A549 (cell line): ENCODE measurements around the gene TP73.

Source experiments
- ATOH8 ChIP-seq: fragments of 250-450 bp; sonication (Bioruptor Pico); IDR thresholded peaks from 2 replicates; pipeline ENCODE4 v1.5.0; 2020; ENCODE audit warnings: low read depth, mild to moderate bottlenecking, moderate library complexity
- CBX8 ChIP-seq: fragments of 200-600 bp; sonication (generic); IDR thresholded peaks from 2 replicates; pipeline ENCODE4 v1.6.1; 2016
- CHD2 ChIP-seq: fragments of 150-350 bp; IDR thresholded peaks from 2 replicates; pipeline ENCODE4 v1.6.1; 2014; ENCODE audit warnings: low read length; ENCODE audit not compliant: partially characterized antibody
- CHD4 ChIP-seq: fragments of 200-600 bp; sonication (generic); IDR thresholded peaks from 2 replicates; pipeline ENCODE4 v1.6.1; 2016; ENCODE audit warnings: antibody characterized with exemption, mild to moderate bottlenecking, borderline replicate concordance
- CTCF ChIP-seq: fragments of >200 bp; sonication (Bioruptor Twin); formaldehyde crosslinking; IDR thresholded peaks from 3 replicates; pipeline ENCODE4 v1.5.1; 2016
- GATA3 ChIP-seq: IDR thresholded peaks from 2 replicates; pipeline ENCODE4 v1.6.1; 2012; ENCODE audit warnings: borderline replicate concordance
- HOXA7 ChIP-seq: fragments of 250-450 bp; sonication (Bioruptor Pico); IDR thresholded peaks from 2 replicates; pipeline ENCODE4 v1.5.0; 2020; ENCODE audit warnings: mild to moderate bottlenecking, moderate library complexity
- JUN ChIP-seq, 2 experiments: fragments of >200 bp; sonication (Bioruptor Twin); formaldehyde crosslinking; IDR thresholded peaks; 2 replicates in 1 of 2; 3 replicates in 1 of 2; pipeline ENCODE4 v1.6.1; 2016 to 2017
- POLR2A ChIP-seq: IDR thresholded peaks from 2 replicates; pipeline ENCODE4 v1.6.1; 2012; ENCODE audit warnings: mild to moderate bottlenecking, low read length
- RAD21 ChIP-seq, 2 experiments: fragments of >200 bp in 1 of 2; sonication (Bioruptor Twin) in 1 of 2; formaldehyde crosslinking in 1 of 2; IDR thresholded peaks in 1 of 2; conservative IDR thresholded peaks in 1 of 2; 2 replicates in 1 of 2; 3 replicates in 1 of 2; pipeline ENCODE4 v1.6.1; 2012 to 2018; ENCODE audit warnings: inconsistent platforms in 1 of 2
- TF ChIP-seq, protein P1 (sequence below): IDR thresholded peaks from 2 replicates; pipeline ENCODE4 v1.6.1; 2012
- TF ChIP-seq, protein P2 (sequence below): fragments of 200-600 bp; sonication (generic); IDR thresholded peaks from 2 replicates; pipeline ENCODE4 v1.6.1; 2016; ENCODE audit warnings: antibody characterized with exemption, mild to moderate bottlenecking, moderate library complexity

DNA sequence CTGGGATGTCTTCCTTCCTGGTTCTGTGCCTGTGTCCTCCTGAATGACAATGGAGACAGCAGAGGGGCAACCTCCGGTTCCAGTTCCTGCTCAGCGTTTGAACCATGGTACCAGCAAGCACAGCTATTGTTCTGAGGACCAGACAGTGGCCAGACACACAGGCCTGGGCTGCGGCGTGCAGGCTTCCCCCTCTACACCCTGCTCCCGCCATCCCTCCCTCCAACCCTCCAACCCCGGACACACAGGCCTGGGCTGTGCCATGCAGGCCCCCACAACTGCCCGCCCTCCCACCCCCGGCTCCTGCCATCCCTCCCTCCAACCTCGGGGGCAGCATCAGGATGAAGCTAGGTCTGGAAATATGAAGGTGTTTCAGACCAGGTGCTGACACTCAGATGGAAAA, 35.5 kb upstream of the TP73 start:
- TF ChIP-seq GATA3, result no peak
- TF ChIP-seq RAD21 (conservative IDR thresholded peaks at IDR 0.05 in 1 of 2, IDR thresholded peaks at IDR 0.05 in 1 of 2), result no peak
- TF ChIP-seq POLR2A, result no peak
- no peak for TF ChIP-seq CBX8
- no peak for TF ChIP-seq CHD4
- no peak for TF ChIP-seq JUN (IDR thresholded peaks at IDR 0.05)
- no peak for TF ChIP-seq CTCF
- TF ChIP-seq ATOH8 (CRISPR knock-in tag), result no peak
- no peak for TF ChIP-seq CHD2
- no peak for TF ChIP-seq HOXA7 (CRISPR knock-in tag)
- TF ChIP-seq, protein P1, sequence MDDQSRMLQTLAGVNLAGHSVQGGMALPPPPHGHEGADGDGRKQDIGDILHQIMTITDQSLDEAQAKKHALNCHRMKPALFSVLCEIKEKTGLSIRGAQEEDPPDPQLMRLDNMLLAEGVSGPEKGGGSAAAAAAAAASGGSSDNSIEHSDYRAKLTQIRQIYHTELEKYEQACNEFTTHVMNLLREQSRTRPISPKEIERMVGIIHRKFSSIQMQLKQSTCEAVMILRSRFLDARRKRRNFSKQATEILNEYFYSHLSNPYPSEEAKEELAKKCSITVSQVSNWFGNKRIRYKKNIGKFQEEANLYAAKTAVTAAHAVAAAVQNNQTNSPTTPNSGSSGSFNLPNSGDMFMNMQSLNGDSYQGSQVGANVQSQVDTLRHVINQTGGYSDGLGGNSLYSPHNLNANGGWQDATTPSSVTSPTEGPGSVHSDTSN, result no peak
- TF ChIP-seq, protein P2, sequence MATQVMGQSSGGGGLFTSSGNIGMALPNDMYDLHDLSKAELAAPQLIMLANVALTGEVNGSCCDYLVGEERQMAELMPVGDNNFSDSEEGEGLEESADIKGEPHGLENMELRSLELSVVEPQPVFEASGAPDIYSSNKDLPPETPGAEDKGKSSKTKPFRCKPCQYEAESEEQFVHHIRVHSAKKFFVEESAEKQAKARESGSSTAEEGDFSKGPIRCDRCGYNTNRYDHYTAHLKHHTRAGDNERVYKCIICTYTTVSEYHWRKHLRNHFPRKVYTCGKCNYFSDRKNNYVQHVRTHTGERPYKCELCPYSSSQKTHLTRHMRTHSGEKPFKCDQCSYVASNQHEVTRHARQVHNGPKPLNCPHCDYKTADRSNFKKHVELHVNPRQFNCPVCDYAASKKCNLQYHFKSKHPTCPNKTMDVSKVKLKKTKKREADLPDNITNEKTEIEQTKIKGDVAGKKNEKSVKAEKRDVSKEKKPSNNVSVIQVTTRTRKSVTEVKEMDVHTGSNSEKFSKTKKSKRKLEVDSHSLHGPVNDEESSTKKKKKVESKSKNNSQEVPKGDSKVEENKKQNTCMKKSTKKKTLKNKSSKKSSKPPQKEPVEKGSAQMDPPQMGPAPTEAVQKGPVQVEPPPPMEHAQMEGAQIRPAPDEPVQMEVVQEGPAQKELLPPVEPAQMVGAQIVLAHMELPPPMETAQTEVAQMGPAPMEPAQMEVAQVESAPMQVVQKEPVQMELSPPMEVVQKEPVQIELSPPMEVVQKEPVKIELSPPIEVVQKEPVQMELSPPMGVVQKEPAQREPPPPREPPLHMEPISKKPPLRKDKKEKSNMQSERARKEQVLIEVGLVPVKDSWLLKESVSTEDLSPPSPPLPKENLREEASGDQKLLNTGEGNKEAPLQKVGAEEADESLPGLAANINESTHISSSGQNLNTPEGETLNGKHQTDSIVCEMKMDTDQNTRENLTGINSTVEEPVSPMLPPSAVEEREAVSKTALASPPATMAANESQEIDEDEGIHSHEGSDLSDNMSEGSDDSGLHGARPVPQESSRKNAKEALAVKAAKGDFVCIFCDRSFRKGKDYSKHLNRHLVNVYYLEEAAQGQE, result no peak
